Measurements from ENCODE around the gene CYTH1.
A peak's percentile ranks its signal among the peaks of the same experiment; 100 is the strongest.

The CYTH1 gene

DNA sequence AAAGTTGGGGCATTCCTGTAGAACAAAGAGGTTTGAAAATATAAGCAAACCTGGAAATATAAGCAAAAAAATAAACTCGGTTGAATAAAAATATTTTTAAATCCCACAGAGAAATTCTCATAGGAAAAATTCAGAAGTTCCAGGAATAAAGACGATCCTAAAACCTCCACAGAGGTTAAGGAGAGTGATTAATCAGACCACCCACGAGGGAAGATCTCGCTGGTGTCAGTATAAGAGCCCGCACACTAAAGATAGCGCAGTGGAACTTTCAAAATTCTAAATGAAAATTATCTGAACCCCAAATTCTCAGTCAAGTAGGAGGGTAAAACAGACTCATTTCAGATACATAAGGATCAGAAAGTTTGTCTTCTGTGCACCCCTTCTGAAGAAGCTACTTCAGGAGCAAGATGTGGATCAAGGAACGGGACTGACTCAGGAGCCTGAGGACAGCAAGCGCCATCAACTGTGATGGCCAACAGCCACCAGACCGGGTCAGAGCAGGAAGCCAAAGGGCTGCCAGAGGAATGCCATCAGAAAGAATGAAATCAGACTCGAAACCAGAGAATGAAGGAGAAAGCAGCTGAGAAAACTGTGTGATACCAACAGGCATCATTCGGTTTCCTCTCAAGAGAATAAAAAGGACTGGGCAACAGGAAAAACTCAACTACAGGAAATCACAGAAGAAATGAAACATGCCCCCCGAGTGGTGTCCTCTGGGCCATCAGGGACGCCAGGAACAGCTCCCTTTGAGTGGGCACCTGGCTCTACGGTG is 66.9 kb downstream of the CYTH1 start:
- DNase-seq, result no peak

GRCh38 chr17:78714534-78714933 is 67.5 kb downstream of the CYTH1 start:
- no peak for DNase-seq

DNA sequence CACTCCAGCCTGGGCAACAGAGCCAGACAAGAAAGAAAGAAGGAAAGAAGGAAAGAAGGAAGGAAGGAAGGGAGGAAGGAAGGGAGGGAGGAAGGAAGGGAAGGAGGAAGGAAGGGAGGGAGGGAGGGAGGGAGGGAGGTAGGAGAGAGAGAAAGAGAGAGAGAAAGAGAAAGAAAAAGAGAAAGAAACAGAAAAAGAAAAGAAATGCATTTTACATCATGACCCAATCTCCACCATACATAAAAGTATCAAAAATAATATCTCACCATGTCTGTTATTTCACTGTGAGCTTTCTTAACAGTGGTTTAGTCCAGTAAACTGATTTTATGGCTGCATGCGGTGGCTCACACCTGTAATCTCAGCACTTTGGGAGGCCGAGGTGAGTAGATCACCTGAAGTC is 70.0 kb downstream of the CYTH1 start:
- no peak for DNase-seq

DNA sequence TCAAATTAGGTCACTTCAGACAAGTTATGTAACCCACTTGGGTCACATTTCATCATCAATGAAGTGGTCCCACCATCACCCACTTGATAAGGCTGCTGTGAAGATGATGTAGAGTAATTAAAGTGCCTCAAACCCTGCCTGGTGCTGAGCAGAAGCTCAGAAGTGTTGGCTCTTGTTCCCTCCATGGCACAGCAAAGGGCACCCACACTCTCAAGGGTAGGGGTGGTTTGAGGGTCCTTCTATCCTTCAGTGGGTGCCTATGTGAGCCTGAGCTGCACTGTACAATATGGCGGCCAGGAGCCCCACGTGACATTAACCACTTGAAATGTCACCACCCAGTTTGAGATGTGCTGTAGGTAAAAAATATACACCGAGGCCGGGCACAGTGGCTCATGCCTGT is 71.5 kb downstream of the CYTH1 start:
- DNase-seq, result no peak

DNA sequence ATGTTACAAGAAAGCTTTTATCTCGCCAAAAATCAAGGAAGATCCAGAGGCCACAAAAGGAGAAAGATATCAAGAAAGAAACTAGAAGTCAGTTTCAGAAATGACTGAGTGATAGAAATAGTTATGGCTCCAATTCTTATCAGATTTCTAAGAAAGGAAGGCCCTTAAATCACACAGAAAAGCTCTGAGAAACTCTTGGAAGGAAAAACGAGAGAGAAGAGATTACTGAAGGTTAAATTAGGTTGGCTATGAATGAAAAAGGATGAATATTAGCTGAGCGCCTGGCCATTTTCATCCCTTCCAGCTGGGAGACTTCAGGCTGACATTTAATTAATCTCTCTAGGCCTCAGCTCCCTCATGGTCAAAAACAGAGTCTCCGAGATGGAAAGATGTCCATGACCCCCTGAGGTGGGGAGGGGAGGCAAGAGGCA is 72.3 kb downstream of the CYTH1 start:
- DNase-seq, result no peak

- DNase-seq, result no peak
These were observed 72.9 kb downstream of the CYTH1 start for GRCh38 chr17:78709119-78709681.

GRCh38 chr17:78708510-78708973 is 73.5 kb downstream of the CYTH1 start:
- DNase-seq, result peak; percentile 33 to 48

DNA sequence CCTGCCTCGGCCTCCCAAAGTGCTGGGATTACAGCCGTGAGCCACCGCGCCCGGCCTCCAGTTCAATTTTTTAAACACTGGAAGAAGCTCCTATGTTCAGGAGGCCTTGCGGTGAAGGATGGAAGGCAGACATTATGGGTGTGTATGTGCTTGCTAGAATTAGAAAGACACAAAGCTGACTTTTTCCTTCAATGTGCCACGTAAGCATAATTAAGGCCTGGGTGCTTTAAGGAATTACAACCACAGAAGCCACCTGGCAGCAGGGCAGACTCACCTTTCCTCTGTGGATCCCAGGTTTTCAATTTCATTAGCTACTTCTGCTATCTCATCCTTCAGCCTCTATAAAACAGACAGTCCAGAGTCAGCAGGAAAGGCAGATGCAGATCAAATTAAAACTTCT is 74.2 kb downstream of the CYTH1 start:
- DNase-seq, result no peak

DNA sequence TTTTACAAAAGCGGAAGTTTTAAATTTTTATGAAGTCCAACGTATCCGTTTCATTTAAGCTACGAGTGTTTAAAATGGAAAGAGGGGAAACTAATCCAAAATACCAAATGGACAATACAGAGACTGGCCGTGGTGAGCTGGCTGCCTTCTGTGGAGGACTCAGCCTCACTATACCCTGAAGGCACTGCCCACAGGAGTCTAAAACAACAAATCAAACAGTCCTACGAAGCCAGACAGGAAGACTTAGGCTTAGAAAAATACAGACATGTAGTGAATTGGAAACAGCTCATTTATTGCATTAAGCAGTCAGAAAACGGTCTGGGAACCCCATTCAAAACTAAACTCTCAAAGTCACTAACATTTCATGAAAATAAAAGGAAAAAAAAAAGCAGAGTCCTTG is 75.1 kb downstream of the CYTH1 start:
- DNase-seq, result no peak

DNA sequence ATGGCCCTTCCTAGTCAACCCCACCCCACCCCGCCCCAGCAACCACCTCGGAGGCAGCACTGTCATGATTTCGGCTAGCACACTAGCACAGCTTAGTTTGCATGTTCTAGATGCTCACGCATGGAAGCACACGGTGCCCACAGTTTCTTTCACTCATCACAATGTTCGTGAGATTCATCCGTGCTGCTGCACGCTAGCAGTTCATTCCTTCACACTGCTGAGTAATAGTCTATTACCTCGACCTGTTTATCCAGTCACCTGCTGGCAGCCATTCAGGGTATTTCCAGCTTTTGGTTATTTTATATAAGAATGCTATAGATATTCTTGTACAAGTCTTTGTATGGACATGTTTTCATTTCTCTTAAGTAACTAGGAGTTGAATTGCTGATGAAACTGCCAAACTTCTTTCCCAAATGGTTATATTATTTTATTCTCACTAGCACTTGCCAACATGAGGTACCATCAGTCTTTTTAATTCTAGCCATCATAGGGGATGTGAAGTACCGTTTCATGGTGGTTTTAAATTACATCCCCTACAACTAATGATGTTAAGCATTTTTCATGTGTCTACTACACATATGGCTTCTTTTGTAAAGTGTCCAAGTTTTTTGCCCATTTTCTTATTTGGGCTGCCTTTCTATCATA is 75.7 kb downstream of the CYTH1 start:
- no peak for DNase-seq

DNA sequence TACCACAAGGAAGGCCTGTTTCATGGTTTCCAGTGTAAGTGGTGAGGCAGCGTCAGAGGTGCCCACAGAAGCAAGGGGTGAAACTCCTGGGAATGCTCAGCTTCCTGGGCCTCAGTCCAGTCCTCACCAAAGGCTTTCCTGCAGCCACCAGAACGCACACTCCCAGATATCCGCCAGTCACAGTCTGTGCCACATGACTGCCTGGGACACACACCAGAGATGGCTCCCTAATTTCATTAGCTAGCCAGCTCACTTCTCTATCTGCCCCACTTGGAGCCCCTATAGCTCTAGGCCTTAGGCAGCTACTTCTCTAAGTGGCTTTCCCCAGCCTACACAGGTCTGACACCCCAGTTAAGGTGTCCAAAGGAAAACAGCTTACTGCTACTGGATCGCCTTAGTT is 77.0 kb downstream of the CYTH1 start:
- DNase-seq, result no peak

GRCh38 chr17:78704594-78704993 is 77.5 kb downstream of the CYTH1 start:
- no peak for DNase-seq

- DNase-seq, result no peak
These were observed 84.3 kb downstream of the CYTH1 start for GRCh38 chr17:78697554-78698343.

DNA sequence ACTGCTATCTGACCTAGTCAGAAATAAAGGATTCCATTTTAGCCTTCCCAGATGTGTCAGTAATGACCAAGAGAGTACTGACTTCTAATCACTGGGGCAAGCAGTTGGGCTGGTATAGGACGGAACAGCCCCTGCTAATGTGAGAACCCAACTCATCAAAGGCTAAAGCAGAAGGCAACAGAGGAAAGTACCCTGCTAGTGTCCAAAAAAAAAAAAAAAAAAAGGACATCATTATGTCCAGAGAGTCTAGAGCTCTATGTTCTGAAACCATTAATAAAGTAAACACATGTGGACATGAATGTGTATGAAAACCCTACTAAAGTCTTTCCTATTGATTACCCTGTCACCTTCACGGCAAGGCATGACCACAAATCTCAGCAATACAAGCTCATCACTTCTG is 85.0 kb downstream of the CYTH1 start:
- no peak for DNase-seq

- no peak for DNase-seq
These were observed 85.8 kb downstream of the CYTH1 start for GRCh38 chr17:78696016-78696982.

GRCh38 chr17:78694805-78695531 is 87.1 kb downstream of the CYTH1 start:
- DNase-seq, result no peak

GRCh38 chr17:78693346-78694083 is 88.6 kb downstream of the CYTH1 start:
- DNase-seq, result no peak

DNA sequence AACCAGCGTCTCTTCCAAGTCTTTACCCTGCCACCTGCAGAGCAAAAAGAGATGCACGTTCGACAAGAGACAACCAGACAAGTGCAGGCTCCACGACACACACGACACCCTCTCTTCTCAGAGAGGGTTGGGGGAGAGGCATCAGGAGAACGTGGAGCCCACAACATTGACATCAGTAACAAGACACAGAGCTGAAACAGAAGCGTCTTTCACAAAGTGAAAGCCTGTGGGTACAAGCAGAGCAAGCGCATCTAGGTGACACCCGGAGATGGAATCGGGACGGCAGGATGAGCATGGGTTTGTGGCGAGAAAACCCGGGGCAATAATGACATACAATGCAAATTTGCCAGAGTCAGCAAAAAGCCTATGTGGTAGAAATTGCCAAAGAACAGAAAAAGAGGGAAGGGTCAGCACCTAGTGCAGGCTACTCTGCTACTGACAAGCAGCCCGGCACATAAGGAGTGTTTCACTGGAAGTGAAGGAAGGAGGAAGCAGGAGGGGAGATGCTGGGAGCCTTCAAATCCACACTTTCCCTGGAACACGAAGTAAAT is 89.5 kb downstream of the CYTH1 start:
- DNase-seq, result no peak

DNA sequence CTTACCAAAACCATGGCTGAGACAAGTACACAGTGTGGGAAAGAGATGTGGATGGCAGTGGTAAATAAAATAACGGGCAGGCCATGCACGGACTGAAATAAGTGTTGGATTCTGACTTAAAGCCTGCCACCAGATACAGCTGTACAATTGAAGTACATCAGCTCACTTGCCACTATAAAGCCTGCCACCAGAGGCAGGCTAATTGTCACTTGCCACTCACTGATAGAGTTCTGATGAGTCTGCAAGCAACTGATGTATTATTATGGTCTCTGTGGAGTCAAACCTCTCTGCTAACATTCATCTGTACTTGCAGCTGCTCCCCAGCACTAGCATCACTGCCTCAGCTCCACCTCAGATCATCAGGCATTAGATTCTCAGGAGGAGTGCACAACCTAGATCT is 93.0 kb downstream of the CYTH1 start:
- DNase-seq, result no peak

GRCh38 chr17:78687944-78688343 is 94.1 kb downstream of the CYTH1 start:
- no peak for DNase-seq
